ENCODE measurements around the gene MGAT5B.
"Not testable (repeated sequence)": the region's sequence is repeated elsewhere in the genome, so short reads cannot be mapped to it uniquely, and the experiment has no call there.

Gene MGAT5B

DNA sequence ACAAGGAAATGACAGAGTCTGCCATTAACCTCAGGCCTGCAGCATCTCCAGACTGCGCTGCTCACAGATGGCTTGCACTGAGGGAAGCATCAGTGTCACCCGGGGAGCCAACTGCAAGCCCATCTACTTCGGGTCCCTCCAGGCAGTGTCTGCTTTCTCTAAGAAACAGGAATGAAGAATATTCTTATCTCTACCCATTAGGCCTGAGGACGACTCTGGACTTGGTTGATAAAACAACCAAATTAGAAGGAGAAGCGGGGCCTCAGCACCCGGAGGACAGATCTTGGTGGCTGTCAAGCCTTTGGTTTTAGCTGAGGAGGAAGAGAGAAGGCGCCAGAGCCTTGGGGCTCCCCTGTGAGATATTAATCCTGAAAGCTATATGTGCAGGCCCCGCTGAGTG, 19.5 kb upstream of the MGAT5B start:
- DNase-seq (ENCODE audit: low spot score) = no peak

DNA sequence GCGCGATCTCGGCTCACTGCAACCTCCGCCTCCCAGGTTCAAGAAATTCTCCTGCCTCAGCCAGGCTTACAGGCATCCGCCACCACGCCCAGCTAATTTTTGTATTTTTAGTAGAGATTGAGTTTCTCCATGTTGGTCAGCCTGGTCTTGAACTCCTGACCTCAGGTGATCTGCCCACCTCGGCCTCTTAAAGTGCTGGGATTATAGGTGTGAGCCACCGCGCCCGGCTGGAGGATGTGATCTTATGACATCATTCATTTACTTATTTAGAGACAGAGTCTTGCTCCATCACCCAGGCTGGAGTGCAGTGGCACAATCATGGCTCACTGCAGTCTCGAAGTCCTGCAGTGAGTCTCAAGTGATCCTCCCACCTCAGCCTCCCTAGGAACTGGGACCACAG, 19.0 kb upstream of the MGAT5B start:
- not testable (repeated sequence) for DNase-seq (ENCODE audit: low spot score)

DNA sequence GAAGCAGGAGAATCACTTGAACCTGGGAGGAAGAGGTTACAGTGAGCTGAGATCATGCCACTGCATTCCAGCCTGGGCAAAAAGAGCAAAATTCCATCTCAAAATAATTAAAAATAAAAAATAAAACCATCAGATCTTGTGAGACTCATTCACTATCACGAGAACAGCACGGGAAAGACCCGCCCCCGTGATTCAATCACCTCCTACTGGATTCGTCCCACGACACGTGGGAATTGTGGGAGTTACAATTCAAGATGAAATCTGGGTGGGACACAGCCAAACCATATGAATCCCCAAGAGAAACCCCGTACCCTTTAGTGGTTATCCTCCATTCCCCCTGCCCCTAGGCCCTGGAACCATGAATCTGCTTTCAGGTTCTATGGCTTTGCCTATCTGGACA, 15.4 kb upstream of the MGAT5B start:
- no peak for DNase-seq (ENCODE audit: low spot score)

DNA sequence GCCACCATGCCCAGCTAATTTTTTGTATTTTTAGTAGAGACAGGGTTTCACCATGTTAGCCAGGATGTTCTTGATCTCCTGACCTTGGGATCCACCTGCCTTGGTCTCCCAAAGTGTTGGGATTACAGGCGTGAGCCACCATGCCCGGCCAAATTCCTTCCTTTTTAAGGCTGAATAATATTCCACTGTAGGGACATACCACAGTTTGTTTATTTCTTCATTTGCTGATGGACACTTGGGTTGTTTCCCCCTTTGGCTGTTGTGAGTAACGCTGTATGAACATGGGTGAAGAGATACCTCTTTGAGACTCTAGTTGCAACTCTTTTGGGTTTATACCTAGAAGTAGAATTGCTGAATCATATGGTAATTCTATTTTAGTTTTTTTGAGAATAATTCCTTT, 13.1 kb upstream of the MGAT5B start:
- DNase-seq (ENCODE audit: low spot score) = no peak

DNA sequence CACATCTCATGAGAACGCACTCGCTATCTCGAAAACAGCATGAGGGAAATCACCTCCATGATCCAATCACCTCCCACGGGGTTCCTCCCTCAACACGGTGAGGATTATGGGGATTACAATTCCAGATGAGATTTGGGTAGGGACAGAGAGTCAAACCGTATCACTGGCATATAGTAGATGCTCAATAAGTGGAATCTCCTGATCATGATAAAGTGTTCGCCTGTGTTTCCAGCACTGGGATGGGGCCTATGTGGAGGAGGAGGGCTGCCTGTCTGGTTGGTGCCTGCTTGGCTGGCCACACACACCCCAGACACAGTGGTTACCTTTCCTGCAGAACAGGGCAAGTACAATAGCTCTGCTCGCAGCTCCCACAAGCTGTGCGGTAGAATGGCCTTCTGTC, 6.1 kb upstream of the MGAT5B start:
- DNase-seq (ENCODE audit: low spot score) = no peak

DNA sequence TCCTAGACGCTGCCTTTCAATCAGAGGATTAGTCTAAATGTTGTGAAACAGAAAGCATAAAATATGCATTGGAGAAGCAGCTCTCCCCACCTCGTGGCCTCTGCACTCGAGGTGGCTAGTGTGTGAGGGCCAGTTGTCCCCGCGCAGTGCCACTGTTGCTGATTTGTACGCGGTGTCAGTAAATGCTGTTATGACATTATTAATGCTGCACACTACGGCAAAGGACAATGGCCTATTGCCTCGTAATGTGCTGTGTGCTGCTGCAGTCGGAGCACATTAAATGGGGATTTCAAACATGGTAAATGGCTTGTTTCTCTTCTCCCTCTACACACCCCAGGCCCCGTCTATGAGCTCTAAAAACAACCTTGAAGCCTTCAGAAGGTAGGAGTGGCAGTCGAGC, 5.7 kb upstream of the MGAT5B start:
- DNase-seq (ENCODE audit: low spot score) = no peak

DNA sequence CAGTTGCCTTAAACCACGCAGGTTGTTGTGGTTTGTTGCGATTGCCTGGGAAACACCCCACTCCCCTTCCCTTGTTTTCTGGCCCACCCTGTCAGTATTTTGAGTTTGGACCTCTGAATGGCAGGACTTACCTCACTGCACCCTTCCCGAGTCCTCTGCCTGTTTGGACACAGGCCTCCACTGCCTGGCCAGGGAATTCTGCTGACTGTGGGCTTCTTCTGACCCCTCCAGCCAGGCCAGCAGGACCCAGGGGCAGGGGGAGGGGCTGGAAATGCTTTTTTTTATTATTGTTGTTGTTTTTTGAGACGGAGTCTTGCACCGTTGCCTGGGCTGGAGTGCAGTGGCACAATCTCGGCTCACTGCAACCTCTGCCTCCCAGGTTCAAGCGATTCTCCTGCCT, 4.2 kb upstream of the MGAT5B start:
- DNase-seq (ENCODE audit: low spot score) = no peak

DNA sequence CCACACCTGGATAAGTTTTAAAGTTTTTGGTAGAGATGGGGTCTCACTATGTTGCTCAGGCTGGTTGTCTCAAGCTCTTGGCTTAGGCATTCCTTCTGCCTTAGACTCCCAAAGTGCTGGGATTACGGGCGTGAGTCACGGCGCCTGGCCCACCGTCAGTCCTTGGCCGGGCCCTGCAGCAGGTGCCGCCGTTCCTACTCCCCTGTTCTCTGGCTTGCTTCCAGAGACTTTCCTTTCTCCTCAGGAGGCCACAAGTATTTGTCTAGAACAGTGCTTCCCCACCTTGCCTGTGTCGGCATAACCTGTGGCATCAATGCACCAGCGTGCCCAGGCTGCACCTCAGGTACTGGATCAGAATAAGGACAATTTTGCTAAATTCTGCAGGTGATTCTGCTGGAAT, 3.0 kb upstream of the MGAT5B start:
- DNase-seq (ENCODE audit: low spot score) = no peak

DNA sequence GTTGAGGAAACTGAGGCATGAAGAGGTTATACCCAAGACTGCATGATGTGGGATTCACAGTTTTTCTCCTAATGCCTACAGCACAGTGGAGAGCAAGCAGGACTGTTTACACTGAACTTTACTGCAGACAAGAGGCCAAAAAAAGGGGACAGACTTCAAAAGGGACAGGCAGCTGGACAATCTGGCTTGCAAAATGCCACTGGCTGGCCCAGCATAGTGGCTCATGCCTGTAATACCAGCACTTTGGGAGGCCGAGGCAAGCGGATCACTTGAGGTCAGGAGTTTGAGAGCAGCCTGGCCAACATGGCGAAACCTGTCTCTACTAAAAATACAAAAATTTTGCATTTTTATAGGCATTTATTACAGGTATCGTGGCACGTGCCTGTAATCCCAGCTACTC, 2.0 kb upstream of the MGAT5B start:
- no peak for DNase-seq (ENCODE audit: low spot score)

DNA sequence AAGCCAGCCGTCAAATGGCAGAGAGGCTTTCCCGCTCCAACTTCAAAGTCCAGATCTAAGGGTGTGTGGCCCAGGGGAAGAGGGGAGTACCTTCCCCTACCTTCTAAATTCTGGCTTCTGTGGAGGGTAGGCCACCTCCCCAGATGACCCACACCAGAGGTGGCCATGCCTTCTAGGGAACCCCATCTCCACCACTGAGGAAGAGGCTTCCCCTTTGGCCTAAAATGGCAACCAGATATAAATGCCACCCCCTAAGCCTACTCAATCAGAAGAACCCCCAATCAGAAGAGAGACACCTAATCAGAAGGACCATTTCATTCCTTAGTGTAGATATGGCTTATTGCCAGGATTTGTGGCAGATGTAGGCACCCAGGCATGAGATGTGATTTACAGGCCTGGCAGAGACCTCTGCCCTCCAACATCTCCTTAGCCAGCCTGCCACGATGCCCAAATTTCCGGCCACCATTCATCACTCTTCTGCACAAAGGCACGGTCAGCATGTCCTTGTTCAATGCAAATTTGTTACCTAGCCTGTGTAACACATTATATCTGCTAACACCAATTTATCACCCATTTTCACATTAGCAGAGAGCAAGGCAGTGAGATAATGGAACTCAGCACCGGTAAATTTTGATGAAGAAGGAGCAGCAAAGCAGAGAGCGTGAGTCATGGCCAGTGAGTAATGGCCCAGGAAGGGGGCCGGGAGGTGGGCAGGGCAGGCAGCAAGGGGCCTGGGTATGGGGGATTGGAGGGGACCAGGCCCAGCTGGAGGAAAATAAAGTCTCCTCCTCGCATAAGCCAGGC, 1.2 kb upstream of the MGAT5B start:
- peak; percentile 46 for DNase-seq (ENCODE audit: low spot score)

DNA sequence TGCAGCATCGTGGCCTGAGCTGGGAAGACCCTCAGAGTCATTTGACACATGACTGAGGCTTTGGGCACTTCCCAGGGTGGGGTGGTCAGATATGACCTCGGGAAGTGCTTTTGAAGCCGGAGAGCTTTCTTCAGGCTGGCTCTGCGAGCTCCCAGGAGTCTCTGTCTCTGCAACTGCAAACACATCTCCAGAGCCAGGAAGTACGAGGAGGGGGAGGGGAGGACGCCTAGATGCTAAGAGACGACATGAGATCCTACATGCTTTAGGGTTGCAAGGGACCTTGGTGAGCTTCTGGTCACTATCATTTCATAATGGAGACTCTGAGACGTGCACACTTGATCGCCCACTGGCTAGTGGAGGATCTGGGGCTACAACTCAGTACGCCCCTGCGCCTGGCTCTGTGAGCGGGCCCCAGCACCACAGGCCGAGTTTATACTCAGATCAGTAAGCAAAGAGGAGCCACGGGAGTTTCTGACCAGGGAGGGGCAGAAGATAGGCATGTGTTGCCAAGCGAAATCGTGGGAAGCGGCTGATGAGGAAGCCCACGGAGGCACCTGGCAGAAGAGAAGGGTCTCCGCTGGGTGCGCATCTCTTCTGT, 527 bp upstream of the MGAT5B start:
- DNase-seq (ENCODE audit: low spot score) = no peak

DNA sequence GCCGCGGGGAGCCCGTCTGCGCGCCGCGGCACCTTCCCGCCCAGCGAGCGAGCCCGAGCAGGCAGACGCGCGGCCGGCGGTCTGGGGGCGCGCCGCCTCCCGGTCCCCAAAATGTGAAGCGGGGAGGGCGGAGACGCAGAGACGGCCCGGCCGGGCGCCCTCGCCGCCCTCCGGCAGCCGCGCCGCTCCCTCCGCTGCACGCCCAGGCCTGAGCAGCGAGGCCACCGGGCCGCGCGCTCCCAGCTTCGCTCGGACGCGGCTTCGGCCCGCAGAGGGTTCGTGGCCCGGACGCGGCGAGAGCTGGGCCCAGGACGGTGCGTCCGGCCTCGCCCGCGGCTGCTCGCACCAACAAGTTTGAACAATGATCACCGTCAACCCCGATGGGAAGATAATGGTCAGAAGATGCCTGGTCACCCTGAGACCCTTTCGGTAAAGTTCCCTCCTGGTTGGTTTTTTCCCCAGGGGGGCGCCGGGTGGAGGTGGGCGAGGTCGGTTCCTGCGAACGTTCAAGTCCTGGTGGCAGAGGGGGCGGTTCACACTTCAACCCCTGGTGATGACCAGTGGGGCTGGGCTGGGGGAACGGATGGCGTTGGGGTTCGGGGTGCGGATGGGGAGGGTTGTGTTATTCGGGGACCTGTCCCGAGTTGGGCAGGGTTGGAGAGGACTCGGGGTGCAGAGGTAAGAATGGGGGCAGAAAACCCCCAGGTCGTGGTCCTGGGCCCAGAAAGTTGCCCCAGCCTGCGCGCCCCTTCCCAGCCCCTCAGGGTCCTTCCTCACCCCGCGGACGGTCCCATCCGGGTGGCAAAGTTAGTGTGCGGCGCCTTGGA, 678 bp downstream of the MGAT5B start:
- DNase-seq (ENCODE audit: low spot score) = no peak

DNA sequence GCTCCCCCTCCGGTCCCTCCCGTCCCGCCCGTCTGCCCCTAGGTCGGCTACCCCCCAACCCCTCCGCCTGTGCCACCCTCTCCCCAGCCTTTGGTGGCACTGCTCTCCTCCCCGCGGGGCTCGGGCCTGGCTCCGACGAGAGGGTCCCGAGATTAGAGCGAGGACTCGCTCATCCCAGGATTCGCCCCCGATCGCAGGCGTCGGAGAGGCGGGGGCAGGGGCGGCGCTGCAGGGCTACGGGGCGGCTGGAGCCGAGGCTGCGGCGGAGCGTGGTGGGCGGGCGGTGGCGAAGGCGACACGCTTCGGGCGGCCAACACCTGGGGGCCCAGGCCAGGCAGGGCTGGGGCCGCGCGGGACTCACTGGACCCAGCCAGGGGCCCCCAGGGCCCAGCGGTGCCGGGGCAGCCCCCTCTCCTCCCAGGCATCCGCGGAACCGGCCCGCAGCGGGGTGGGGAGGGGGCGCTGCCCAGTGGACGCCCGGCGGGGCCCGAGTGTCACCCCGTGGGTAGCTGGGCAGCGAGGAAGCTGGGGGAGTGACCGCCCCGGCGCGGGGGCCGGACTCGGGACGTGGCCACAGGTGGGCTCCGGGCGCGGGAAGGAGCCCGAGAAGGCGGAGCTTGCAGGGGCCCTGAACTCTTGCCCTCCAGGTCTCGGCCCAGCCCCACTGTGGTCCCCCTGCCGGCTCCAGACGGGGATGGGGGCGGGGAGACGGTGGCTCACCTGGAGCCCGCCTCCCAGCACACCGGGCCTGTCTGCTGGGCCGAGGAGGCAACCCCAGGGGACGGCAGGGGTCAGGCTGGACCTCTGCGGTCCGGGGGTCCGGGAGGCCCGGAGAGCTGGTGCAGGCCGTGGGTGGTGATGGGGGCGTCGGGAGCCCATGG, 1.5 kb downstream of the MGAT5B start:
- no peak for DNase-seq (ENCODE audit: low spot score)

DNA sequence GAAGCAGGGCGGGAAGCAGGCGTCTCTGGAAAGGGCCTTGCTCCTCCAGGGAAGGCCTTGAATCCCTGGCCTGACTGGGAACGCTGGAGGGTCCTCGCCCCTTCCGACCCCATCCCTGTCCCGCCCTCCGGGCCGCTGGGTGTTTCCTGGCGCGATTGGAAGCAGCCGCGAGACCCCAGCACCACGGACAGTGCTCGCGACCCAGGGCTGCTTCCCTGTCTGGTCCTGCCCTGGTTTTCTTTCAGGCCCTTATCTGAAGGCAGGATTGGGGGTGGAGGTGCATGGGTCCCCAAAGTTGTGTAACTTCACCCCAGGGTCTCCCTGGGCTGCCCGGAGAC, 2.1 kb downstream of the MGAT5B start:
- no peak for DNase-seq (ENCODE audit: low spot score)

DNA sequence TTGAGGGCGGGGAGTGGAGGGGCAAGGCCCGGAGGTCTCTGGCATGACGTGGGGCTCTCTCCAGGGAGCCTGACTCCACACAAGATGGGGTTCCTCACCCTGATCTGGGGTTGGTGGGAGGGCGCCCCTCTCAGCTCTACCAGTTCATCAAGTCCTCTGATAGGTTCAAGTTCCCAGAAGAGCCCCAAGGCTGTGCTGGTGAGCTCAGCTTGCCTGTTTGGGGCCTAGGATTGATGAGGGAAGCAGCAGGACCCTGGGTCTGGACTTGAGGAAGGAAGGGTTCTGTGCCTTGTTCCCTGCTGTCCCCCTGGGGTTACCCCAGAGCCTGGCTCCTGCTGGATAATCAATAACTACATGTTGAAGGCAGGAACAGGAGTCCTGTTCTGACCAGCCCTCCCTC, 3.5 kb downstream of the MGAT5B start:
- DNase-seq (ENCODE audit: low spot score) = no peak

DNA sequence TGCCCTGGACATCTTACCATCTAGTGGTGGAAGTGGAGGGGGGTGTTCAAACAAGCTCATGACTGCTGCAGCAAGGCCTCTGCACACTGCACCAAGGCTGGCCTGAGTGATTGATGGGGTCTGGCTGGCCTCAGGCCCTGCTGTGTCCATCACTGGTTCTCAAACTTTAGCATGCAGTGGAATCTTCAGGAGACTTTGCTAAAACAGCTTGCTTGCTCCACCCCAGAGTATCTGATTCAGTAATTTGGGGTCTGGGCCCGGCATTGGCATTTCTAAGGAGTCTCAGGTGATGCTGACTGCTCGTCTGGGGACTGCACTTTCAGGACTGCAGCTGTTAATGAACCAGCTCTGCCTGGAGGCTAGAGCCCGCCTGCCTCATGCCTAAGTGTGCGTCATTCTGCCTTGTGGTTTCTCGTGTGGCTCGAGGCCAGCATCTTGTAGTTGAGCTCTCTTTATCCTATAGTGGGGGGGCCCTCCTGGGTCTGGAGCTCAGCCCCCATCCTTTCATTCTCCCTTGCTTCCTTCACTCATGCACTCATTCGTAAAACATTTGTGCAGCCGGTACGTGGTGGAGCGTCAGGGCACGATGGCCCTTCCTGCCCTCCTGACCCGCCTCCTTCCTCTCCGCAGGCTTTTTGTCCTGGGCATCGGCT, 4.1 kb downstream of the MGAT5B start:
- peak; percentile 97 for DNase-seq (ENCODE audit: low spot score)

DNA sequence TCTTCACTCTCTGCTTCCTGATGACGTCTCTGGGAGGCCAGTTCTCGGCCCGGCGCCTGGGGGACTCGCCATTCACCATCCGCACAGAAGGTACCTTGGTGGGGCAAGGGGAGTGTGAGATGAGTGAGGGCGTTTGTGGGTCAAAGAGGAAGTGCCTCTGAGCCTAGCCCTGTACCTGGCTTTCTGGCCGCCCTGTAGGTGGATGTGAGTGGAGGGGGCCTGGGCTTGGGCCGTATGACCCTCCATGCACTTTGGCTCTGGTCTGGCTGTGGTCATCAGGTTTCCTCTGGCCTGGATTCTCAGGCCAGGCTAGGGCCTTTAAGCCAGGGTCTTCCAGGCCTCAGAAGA, 4.6 kb downstream of the MGAT5B start:
- DNase-seq (ENCODE audit: low spot score) = no peak

DNA sequence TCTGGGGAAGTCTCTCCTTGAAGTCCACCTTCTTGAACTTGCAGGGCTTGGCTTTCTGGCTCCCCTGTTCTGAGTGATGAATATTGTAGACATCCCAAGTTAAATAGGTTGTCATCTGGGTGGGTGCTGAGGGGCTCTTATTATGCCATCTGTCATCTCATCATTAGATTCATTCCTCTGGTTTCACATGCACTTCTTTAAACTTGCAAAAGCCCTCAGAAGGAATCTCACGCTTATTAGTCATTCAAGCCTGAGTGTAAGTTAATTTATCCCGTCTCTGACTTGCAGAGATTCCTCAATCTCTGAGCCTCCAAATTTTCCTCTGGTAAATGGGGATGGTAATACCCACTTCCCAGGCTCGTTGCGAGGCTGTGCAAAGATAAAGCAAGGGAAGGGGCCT, 5.7 kb downstream of the MGAT5B start:
- peak; percentile 72 for DNase-seq (ENCODE audit: low spot score)

DNA sequence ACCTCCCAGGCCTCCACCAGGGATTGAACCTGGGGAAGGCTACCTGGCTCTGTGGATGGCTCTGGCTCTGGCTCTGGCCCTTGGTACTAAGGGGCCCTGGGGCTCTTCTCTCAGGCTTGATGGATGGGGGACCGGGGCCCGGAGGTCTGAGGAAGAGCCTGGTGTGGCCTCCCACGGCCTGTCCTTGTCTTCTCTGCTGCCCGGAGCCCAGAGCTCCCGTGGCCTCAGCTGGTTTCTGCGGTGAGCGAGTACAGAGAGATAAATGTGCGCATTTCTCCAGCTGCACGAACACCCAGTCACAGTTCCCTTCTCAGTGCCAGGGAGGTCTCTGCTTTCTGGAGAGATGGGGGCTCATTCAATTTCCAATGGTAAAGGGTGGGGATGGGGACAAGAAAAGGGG, 9.2 kb downstream of the MGAT5B start:
- DNase-seq (ENCODE audit: low spot score) = no peak

DNA sequence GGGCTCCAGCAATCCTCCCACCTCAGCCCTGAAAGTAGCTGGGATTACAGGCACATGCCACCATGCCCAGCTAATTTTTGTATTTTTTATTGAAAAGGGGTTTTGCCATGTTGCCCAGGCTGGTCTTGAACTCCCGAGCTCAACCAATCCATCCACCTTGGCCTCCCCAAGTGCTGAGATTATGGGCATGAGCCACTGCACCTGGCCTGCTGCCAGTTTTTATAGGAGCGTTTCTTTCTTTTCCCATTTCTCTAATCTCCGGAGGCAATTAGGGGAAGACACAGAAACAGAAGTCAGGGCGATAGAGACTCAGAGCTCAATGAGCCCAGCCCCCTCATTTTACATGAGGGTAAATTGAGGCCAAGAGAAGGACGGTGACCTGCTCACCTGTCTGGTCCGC, 10.4 kb downstream of the MGAT5B start:
- DNase-seq (ENCODE audit: low spot score) = no peak

DNA sequence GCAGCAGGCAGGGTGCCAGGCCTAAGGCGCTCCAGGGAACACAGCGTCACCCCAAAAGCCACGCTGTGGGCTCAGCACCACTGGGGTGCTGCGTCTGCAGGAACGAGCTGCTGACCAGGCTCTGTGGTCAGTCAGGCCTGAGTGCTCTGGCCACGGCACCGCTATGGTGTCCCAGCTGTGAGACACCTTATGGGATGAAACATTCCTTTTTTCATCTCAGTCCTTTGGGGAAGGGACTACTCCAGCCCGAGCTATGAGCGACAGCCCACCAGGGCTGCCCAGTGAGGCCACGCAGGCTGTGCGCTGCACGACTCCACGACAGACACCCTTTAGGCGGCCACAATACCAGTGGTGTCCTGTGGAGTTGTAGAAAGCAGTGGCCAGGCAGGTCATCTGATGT, 11.1 kb downstream of the MGAT5B start:
- DNase-seq (ENCODE audit: low spot score) = no peak

DNA sequence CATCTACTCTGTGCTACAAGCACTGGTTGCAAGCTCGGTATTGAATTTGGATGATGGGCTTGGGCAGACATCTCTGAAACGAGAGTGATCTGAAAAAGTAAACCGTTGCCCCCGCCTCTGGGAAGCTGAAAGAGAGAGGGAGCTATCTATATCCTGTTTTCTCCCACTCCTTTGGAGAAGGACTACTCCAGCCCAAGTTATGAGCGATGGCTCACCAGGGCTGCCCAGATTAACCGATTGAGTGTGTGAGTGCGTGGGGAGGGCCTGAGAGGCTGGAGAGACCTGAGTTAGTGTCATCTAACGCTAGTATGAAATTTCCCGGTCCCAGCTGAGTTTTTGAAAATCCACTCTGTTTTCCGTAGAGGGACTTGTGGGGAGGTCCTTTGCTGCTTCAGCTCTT, 11.5 kb downstream of the MGAT5B start:
- DNase-seq (ENCODE audit: low spot score) = no peak
